Spleen (tissue), 11 donors: Measurements from ENCODE around the gene NMNAT2. TPM values are rescaled to one million over a fixed set of nuclear protein-coding genes. Genes with fewer than 3 reads are reported as not detected.

Source experiments
- DNase-seq: peaks from one replicate; pipeline ENCODE4 v3.0.0-alpha.2; 2020
- H3K27ac ChIP-seq, 8 donors: fragments of 200-600 bp; sonication (generic) in 7 of 8; 1 replicate in 4 of 8; 2 replicates in 4 of 8; pipeline versions ENCODE4 v1.5.0 to v1.8.0; 2016 to 2021; ENCODE audit warnings: inconsistent platforms in 4 of 8, mild to moderate bottlenecking in 4 of 8, moderate library complexity in 1 of 8
- H3K27me3 ChIP-seq, 7 donors: fragments of 200-600 bp; sonication (generic) in 6 of 7; replicated peaks in 1 of 7; 1 replicate in 4 of 7; 2 replicates in 3 of 7; pipeline versions ENCODE4 v1.5.0 to v1.8.0; 2016 to 2021; ENCODE audit warnings: inconsistent platforms in 3 of 7, mild to moderate bottlenecking in 1 of 7
- H3K36me3 ChIP-seq, 6 donors: fragments of 200-600 bp; sonication (generic) in 5 of 6; 1 replicate in 4 of 6; 2 replicates in 2 of 6; pipeline versions ENCODE4 v1.5.0 to v1.8.0; 2016 to 2021; ENCODE audit warnings: inconsistent platforms in 2 of 6
- H3K4me1 ChIP-seq, 6 donors: fragments of 200-600 bp; sonication (generic) in 5 of 6; 1 replicate in 3 of 6; 2 replicates in 3 of 6; pipeline versions ENCODE4 v1.5.0 to v1.8.0; 2016 to 2021; ENCODE audit warnings: inconsistent platforms in 3 of 6
- H3K4me3 ChIP-seq, 8 donors: fragments of 200-600 bp; sonication (generic) in 7 of 8; 1 replicate in 4 of 8; 2 replicates in 4 of 8; pipeline versions ENCODE4 v1.5.0 to v1.8.0; 2016 to 2021; ENCODE audit warnings: inconsistent platforms in 4 of 8, mild to moderate bottlenecking in 4 of 8, moderate library complexity in 2 of 8
- H3K9me3 ChIP-seq, 8 donors: fragments of 200-600 bp; sonication (generic) in 7 of 8; 1 replicate in 4 of 8; 2 replicates in 4 of 8; pipeline versions ENCODE4 v1.5.0 to v1.8.0; 2016 to 2021; ENCODE audit warnings: inconsistent platforms in 4 of 8
- POLR2A ChIP-seq, 3 donors: fragments of 450-650 bp; IDR thresholded peaks; one replicate each; pipeline ENCODE4 v1.5.1; 2017; ENCODE audit warnings: antibody characterized with exemption in 3 of 3, mild to moderate bottlenecking in 1 of 3
- POLR2AphosphoS5 ChIP-seq, 3 donors: sonication (generic); formaldehyde crosslinking; IDR thresholded peaks; one replicate each; pipeline ENCODE4 v1.5.1; 2017; ENCODE audit warnings: antibody characterized with exemption in 3 of 3
- WGBS, 5 donors: extraction: QIAGEN DNeasy Blood & Tissue Kit in 3 of 5; methylation state at CpG; one replicate each; pipeline versions ENCODE4 v1.1.5 to v1.1.7; 2013 to 2018; 5-methylcytosine and 5-hydroxymethylcytosine counted together
- intact Hi-C: fragments of 100-400 bp; cut with DNase I; formaldehyde crosslinking; loops from one replicate; pipeline ENCODE4 v1.15.0; 2023; ENCODE audit warnings: low total_unique reads
- polyA plus RNA-seq, 3 donors: library from polyadenylated mRNA; stranded (reverse); fragments of 200-250 nt; gene quantifications; one replicate each; pipeline ENCODE4 v1.2.1, GENCODE V29; 2013
- total RNA-seq, 7 donors: library from RNA; depleted of rRNA in 3 of 7; stranded (reverse); fragments of >200 nt in 3 of 7; fragmentation: NEBNext Ultra II Directional in 4 of 7; extraction: Animal tissue kit (Norgen Biotek cat#: 25700) in 4 of 7; gene quantifications; one replicate each; pipeline versions ENCODE4 v1.1.0 to v1.2.1, GENCODE V29; 2016 to 2021
- TF ChIP-seq, protein P1 (sequence below), 11 experiments: fragments of 200-600 bp in 7 of 11; fragments of 450-650 bp in 4 of 11; sonication (generic) in 4 of 11; IDR thresholded peaks in 8 of 11; conservative IDR thresholded peaks in 3 of 11; 1 replicate in 7 of 11; 2 replicates in 4 of 11; pipeline versions ENCODE4 v1.4.0 to v1.8.0; 2016 to 2021; ENCODE audit warnings: antibody characterized with exemption in 11 of 11, inconsistent platforms in 4 of 11, mild to moderate bottlenecking in 1 of 11
- donor health status: healthy with polysubstance abuse.
- donor health status: DM: no; HTN: no; CAD: no; lungs with moderate emphysema.
- donor health status: DM: no; HTN: no; CAD: no.
- donor health status: Bipolar disorder and iron deficiency.
- donor health status: healthy.
- donor health status: DM: no; HTN: no; CAD: no.
- donor health status: DM: yes; HTN: yes; CAD: no.

Gene NMNAT2
- total and polyA plus RNA-seq, 10 donors: 0.05 to 1.7 (median 0.17) TPM

GRCh38 chr1:183206538-183207122 is 211.6 kb downstream of the NMNAT2 start:
- WGBS, 5 donors: 81 to 98% (median 88%) methylated on average over 6 of the region's 6 CpGs
- intact Hi-C loops: no loop called here
- DNase-seq: no peak
- peaks cover 0 to 23% (median 0%) of the 10 kb centered on the region in 7 donors for H3K27me3 ChIP-seq
- TF ChIP-seq POLR2A (IDR thresholded peaks at IDR 0.05) (no peak), POLR2AphosphoS5 (IDR thresholded peaks at IDR 0.05) (no peak)
- TF ChIP-seq, protein P1, sequence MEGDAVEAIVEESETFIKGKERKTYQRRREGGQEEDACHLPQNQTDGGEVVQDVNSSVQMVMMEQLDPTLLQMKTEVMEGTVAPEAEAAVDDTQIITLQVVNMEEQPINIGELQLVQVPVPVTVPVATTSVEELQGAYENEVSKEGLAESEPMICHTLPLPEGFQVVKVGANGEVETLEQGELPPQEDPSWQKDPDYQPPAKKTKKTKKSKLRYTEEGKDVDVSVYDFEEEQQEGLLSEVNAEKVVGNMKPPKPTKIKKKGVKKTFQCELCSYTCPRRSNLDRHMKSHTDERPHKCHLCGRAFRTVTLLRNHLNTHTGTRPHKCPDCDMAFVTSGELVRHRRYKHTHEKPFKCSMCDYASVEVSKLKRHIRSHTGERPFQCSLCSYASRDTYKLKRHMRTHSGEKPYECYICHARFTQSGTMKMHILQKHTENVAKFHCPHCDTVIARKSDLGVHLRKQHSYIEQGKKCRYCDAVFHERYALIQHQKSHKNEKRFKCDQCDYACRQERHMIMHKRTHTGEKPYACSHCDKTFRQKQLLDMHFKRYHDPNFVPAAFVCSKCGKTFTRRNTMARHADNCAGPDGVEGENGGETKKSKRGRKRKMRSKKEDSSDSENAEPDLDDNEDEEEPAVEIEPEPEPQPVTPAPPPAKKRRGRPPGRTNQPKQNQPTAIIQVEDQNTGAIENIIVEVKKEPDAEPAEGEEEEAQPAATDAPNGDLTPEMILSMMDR (IDR thresholded peaks at IDR 0.05 in 8 of 11, conservative IDR thresholded peaks at IDR 0.05 in 3 of 11): no peak
- no peaks in the 10 kb centered on the region for H3K36me3 ChIP-seq
- no peaks in the 10 kb centered on the region for H3K9me3 ChIP-seq
- H3K4me1 ChIP-seq: no peaks in the 10 kb centered on the region
- no peak overlapping the region for H3K27ac ChIP-seq
- no peak overlapping the region for H3K4me3 ChIP-seq

GRCh38 chr1:183205196-183205781 is 212.9 kb downstream of the NMNAT2 start:
- Histone ChIP-seq H3K9me3 (no peaks in the 10 kb centered on the region), H3K27ac (no peak overlapping the region), H3K36me3 (no peaks in the 10 kb centered on the region), H3K4me3 (no peak overlapping the region), H3K27me3 (peaks cover 0 to 20% (median 0%) of the 10 kb centered on the region in 7 donors), H3K4me1 (no peaks in the 10 kb centered on the region)
- TF ChIP-seq, protein P1 (IDR thresholded peaks at IDR 0.05 in 8 of 11, conservative IDR thresholded peaks at IDR 0.05 in 3 of 11): no peak
- TF ChIP-seq POLR2AphosphoS5 (IDR thresholded peaks at IDR 0.05) (no peak), POLR2A (IDR thresholded peaks at IDR 0.05) (no peak)
- DNase-seq: no peak
- 74 to 92% (median 78%) methylated on average over 3 of the region's 3 CpGs for WGBS, 5 donors
- intact Hi-C loops: no loop called here

GRCh38 chr1:183203094-183203493 is 215.1 kb downstream of the NMNAT2 start:
- H3K9me3 ChIP-seq: no peaks in the 10 kb centered on the region
- no peak overlapping the region for H3K4me3 ChIP-seq
- no peaks in the 10 kb centered on the region for H3K4me1 ChIP-seq
- intact Hi-C loops: no loop called here
- peaks cover 0 to 29% (median 0%) of the 10 kb centered on the region in 7 donors for H3K27me3 ChIP-seq
- TF ChIP-seq POLR2A (IDR thresholded peaks at IDR 0.05) (no peak), POLR2AphosphoS5 (IDR thresholded peaks at IDR 0.05) (no peak)
- TF ChIP-seq, protein P1 (IDR thresholded peaks at IDR 0.05 in 8 of 11, conservative IDR thresholded peaks at IDR 0.05 in 3 of 11): no peak
- H3K36me3 ChIP-seq: no peaks in the 10 kb centered on the region
- no peak for DNase-seq
- WGBS, 5 donors: 24 to 69% (median 60%) methylated on average over 3 of the region's 3 CpGs
- H3K27ac ChIP-seq: no peak overlapping the region

GRCh38 chr1:183200451-183200850 is 217.7 kb downstream of the NMNAT2 start:
- Histone ChIP-seq H3K4me3 (no peak overlapping the region), H3K27ac (no peak overlapping the region), H3K9me3 (no peaks in the 10 kb centered on the region), H3K36me3 (no peaks in the 10 kb centered on the region), H3K4me1 (peaks cover 0 to under 1% (median 0%) of the 10 kb centered on the region in 6 donors), H3K27me3 (peaks cover 0 to 25% (median 0%) of the 10 kb centered on the region in 7 donors)
- TF ChIP-seq, protein P1 (IDR thresholded peaks at IDR 0.05 in 8 of 11, conservative IDR thresholded peaks at IDR 0.05 in 3 of 11): no peak
- 65 to 79% (median 67%) methylated on average over 9 of the region's 9 CpGs for WGBS, 5 donors
- DNase-seq: no peak
- intact Hi-C loops: no loop called here
